K562 (cell line): Measurements from ENCODE around the gene MEDAG. TPM values are rescaled to one million over a fixed set of nuclear protein-coding genes. Genes with fewer than 3 reads are reported as not detected.

Experiments used
- ATAC-seq: fragments of 200-7000 bp; cut with Tn5 transposase; 3 replicates; pipeline ENCODE4 v1.9.1; 2020; ENCODE audit warnings: moderate library complexity
- BruUV-seq: library from RNA; stranded (reverse); fragments of 400-500 nt; replicated peaks from 2 replicates; lab custom pipeline; 2021; lab: Mats Ljungman, UMichigan
- CTCF ChIA-PET: fragments of 300-600 bp; formaldehyde crosslinking; extraction: SDS; loops from one replicate; lab custom pipeline; 2021; ENCODE audit warnings: low intra/inter-chr PET ratio; lab: Yijun Ruan, JAX
- POLR2A ChIA-PET: fragments of 300-600, 350-650 bp; sonication (Branson Sonifier 250); formaldehyde crosslinking; extraction: SDS; loops from one replicate; lab custom pipeline; 2021; ENCODE audit warnings: antibody characterized with exemption, inconsistent platforms; lab: Yijun Ruan, JAX
- DNase-seq, 4 experiments: peaks; one replicate each; pipeline versions ENCODE4 v3.0.0 to v3.0.0-alpha.2; 2011 to 2018; ENCODE audit warnings: low spot score in 3 of 4, mixed read lengths in 3 of 4; ENCODE audit errors: extremely low read depth in 1 of 4
- FAIRE-seq: peaks from 2 replicates; lab custom pipeline; 2011; peaks lifted over from hg19 to GRCh38; lab: Jason Lieb, UNC
- H2AFZ ChIP-seq: 2 replicates; pipeline ENCODE4 v1.6.0; 2011; ENCODE audit warnings: low read depth, low read length, control low read depth, inconsistent platforms
- H3K27ac ChIP-seq: fragments of 200-600 bp; 3 replicates; pipeline ENCODE4 v1.8.0; 2011; ENCODE audit warnings: low read depth, mild to moderate bottlenecking, control low read depth, inconsistent platforms, low read length, moderate library complexity, mixed read lengths; ENCODE audit errors: extremely low read depth
- H3K27me3 ChIP-seq, 2 experiments: fragments of 300-600 bp in 1 of 2; 2 replicates in 1 of 2; 3 replicates in 1 of 2; pipeline versions ENCODE4 v1.6.0 to v1.8.0; 2011; ENCODE audit warnings: inconsistent platforms in 2 of 2, low read length in 2 of 2, mild to moderate bottlenecking in 1 of 2, mixed read lengths in 1 of 2, moderate library complexity in 1 of 2; ENCODE audit not compliant: control insufficient read depth in 2 of 2, insufficient read depth in 2 of 2
- H3K36me3 ChIP-seq: fragments of 300-600 bp; 3 replicates; pipeline ENCODE4 v1.8.0; 2011; ENCODE audit warnings: mild to moderate bottlenecking, low read length, inconsistent platforms; ENCODE audit not compliant: control insufficient read depth, insufficient read depth
- H3K4me1 ChIP-seq, 2 experiments: fragments of 200-600 bp in 1 of 2; replicated peaks in 1 of 2; 2 replicates in 1 of 2; 3 replicates in 1 of 2; pipeline versions ENCODE4 v1.5.1 to v1.8.0; 2011; ENCODE audit warnings: inconsistent platforms in 2 of 2, low read length in 2 of 2, mild to moderate bottlenecking in 1 of 2, mixed read lengths in 1 of 2, moderate library complexity in 1 of 2; ENCODE audit not compliant: control insufficient read depth in 2 of 2, insufficient read depth in 2 of 2
- H3K4me2 ChIP-seq: 2 replicates; pipeline ENCODE4 v1.6.1; 2011; ENCODE audit warnings: low read length, control low read depth, inconsistent platforms, mixed read lengths; ENCODE audit not compliant: insufficient read depth
- H3K4me3 ChIP-seq: fragments of 200-600 bp; sonication (generic), shearing (Covaris generic); 2 replicates; pipeline ENCODE4 v1.5.1; 2016; ENCODE audit warnings: control low read depth, inconsistent platforms
- H3K79me2 ChIP-seq: fragments of 200-600 bp; 3 replicates; pipeline ENCODE4 v1.8.0; 2011; ENCODE audit warnings: low read length, inconsistent platforms; ENCODE audit not compliant: control insufficient read depth, insufficient read depth
- H3K9ac ChIP-seq, 2 experiments: 2 replicates each; pipeline versions ENCODE4 v1.6.0 to v1.6.1; 2011; ENCODE audit warnings: low read depth in 2 of 2, low read length in 2 of 2, control low read depth in 1 of 2, inconsistent platforms in 1 of 2, mild to moderate bottlenecking in 1 of 2, mixed read lengths in 1 of 2; ENCODE audit not compliant: insufficient read depth in 1 of 2
- H3K9me1 ChIP-seq: one replicate; pipeline ENCODE4 v1.6.0; 2011; ENCODE audit warnings: inconsistent platforms, mild to moderate bottlenecking, low read length, moderate library complexity; ENCODE audit not compliant: control insufficient read depth, insufficient read depth
- H3K9me3 ChIP-seq: replicated peaks from 2 replicates; pipeline ENCODE4 v1.5.1; 2011; ENCODE audit warnings: low read depth, low read length, inconsistent platforms; ENCODE audit not compliant: control insufficient read depth, insufficient read depth
- H4K20me1 ChIP-seq: replicated peaks from 2 replicates; pipeline ENCODE4 v1.6.1; 2011; ENCODE audit warnings: low read length, inconsistent platforms, mixed read lengths; ENCODE audit not compliant: control insufficient read depth, insufficient read depth
- BHLHE40 ChIP-seq: IDR thresholded peaks from 2 replicates; pipeline ENCODE4 v1.6.1; 2011; ENCODE audit warnings: low read length, improper control_type of control experiment
- CHD2 ChIP-seq: IDR thresholded peaks from 2 replicates; pipeline ENCODE4 v1.6.1; 2011; ENCODE audit warnings: low read depth, low read length
- MGA ChIP-seq: fragments of 450-650 bp; IDR thresholded peaks from 2 replicates; pipeline ENCODE4 v1.6.1; 2016; ENCODE audit warnings: mild to moderate bottlenecking, moderate library complexity
- PTBP1 ChIP-seq: fragments of 200-400 bp; formaldehyde crosslinking; IDR thresholded peaks from 2 replicates; pipeline ENCODE4 v1.6.1; 2017; ENCODE audit warnings: low read depth, low read length
- ZFP36 ChIP-seq: fragments of 150-350 bp; IDR thresholded peaks from 2 replicates; pipeline ENCODE4 v1.6.1; 2018; ENCODE audit warnings: low read length, low read depth; ENCODE audit not compliant: partially characterized antibody
- ZNF316 ChIP-seq: fragments of 450-650 bp; IDR thresholded peaks from 2 replicates; pipeline ENCODE4 v1.6.1; 2016
- ZNF668 ChIP-seq: fragments of 250-450 bp; sonication (Bioruptor Pico); IDR thresholded peaks from 2 replicates; pipeline ENCODE4 v1.8.0; 2022; ENCODE audit warnings: mild to moderate bottlenecking, inconsistent platforms
- WGBS: fragments of 100-300 bp; shearing (Covaris generic); methylation state at CpG from one replicate; pipeline ENCODE4 v1.1.6; 2016; ENCODE audit warnings: low coverage, mixed read lengths; ENCODE audit not compliant: insufficient coverage; ENCODE audit errors: missing lambda C conversion rate; 5-methylcytosine and 5-hydroxymethylcytosine counted together
- in situ Hi-C: fragments of 300-500 bp; cut with MboI; formaldehyde crosslinking; loops from 4 replicates; pipeline ENCODE4 v1.15.0; 2018; ENCODE audit warnings: inconsistent platforms, mixed read lengths
- intact Hi-C: fragments of 100-400 bp; cut with micrococcal nuclease; formaldehyde crosslinking; loops from 2 replicates; pipeline ENCODE4 v1.14.2; 2022
- polyA plus RNA-seq, 8 experiments: library from polyadenylated mRNA; depleted of rRNA in 4 of 8; stranded (reverse) in 5 of 8; unstranded in 3 of 8; fragments of >200 nt; fragmentation: Nextera tagmentation in 2 of 8; fragmentation: Illumina TruSeq in 1 of 8; extraction: Ambion mirVana in 2 of 8; extraction: Trizol in 1 of 8; gene quantifications; 2 replicates each; pipeline versions ENCODE4 v1.2.1 to v1.2.3, GENCODE V29; 2011 to 2014; ENCODE audit warnings: inconsistent platforms in 1 of 8, missing spikeins in 1 of 8
- total RNA-seq, 7 experiments: library from RNA; depleted of rRNA in 6 of 7; stranded (reverse); fragments of >200 nt in 6 of 7; fragmentation: Illumina TruSeq in 2 of 7; extraction: Trizol in 2 of 7; gene quantifications; 2 replicates each; pipeline versions ENCODE4 v1.2.1 to v1.2.3, GENCODE V29; 2011 to 2021; ENCODE audit warnings: low replicate concordance in 1 of 7
- TF ChIP-seq, protein P1 (sequence below), 2 experiments: IDR thresholded peaks in 1 of 2; conservative IDR thresholded peaks in 1 of 2; 2 replicates each; pipeline ENCODE4 v1.6.1; 2016; ENCODE audit warnings: low read depth in 2 of 2, mild to moderate bottlenecking in 1 of 2, missing compliant biosample characterization in 1 of 2, missing genetic modification characterization in 1 of 2, moderate library complexity in 1 of 2

The MEDAG gene
- total and polyA plus RNA-seq, 9 of the 15 experiments (the other 6 are each of a cell fraction or from before 2014, with no cell fraction given): not detected

DNA sequence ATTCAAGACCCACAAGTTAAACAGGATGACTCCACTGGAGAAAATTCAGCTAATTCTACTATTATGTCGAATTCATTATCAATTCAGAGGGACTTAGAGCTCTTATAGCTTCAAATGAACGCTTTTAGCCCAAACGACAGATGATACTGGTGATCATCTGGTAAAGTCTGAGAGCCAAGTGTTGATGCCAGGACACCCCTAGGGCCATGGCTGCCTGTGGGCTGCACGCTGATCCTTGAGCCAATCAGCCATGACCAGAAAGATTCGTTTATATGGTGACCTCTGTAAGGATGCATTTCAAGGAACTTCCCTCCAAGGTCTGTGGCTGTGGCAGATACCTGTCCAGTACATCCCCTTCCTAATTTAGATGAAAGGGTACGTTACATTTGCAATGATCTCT lies 10.9 kb downstream of the MEDAG start:
- ChIA-PET POLR2A (no interaction called here), CTCF (no interaction called here)
- Histone ChIP-seq H3K9me3 (no peaks in the 10 kb centered on the region), H3K4me1 (no peaks in the 10 kb centered on the region), H3K4me3 (no peak overlapping the region), H3K79me2 (no peaks in the 10 kb centered on the region), H3K27me3 (no peaks in the 10 kb centered on the region), H3K9ac (no peak overlapping the region), H3K27ac (no peak overlapping the region), H2AFZ (no peak overlapping the region), H3K4me2 (no peak overlapping the region), H3K9me1 (no peaks in the 10 kb centered on the region), H4K20me1 (no peaks in the 10 kb centered on the region), H3K36me3 (no peaks in the 10 kb centered on the region)
- 0% methylated on average over 6 of the region's 6 CpGs for WGBS
- in situ Hi-C loops (no loop called here), intact Hi-C loops (no loop called here)
- FAIRE-seq (no peak), DNase-seq (no peak), ATAC-seq (no peak)
- BruUV-seq: no TSS peak
- TF ChIP-seq ZNF316 (no peak), CHD2 (no peak), BHLHE40 (no peak), MGA (no peak), ZNF668 (no peak), PTBP1 (no peak), ZFP36 (no peak)
- TF ChIP-seq, protein P1, sequence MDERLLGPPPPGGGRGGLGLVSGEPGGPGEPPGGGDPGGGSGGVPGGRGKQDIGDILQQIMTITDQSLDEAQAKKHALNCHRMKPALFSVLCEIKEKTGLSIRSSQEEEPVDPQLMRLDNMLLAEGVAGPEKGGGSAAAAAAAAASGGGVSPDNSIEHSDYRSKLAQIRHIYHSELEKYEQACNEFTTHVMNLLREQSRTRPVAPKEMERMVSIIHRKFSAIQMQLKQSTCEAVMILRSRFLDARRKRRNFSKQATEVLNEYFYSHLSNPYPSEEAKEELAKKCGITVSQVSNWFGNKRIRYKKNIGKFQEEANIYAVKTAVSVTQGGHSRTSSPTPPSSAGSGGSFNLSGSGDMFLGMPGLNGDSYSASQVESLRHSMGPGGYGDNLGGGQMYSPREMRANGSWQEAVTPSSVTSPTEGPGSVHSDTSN (CRISPR knock-in tag; IDR thresholded peaks at IDR 0.05; ENCODE audit: low read depth): no peak
- TF ChIP-seq, protein P1 (tag; conservative IDR thresholded peaks at IDR 0.05; ENCODE audit: low read depth): no peak
